ENCODE results near the gene LIF. TPM values are rescaled to one million over a fixed set of nuclear protein-coding genes. Genes with fewer than 3 reads are reported as not detected.
A peak's percentile ranks its signal among the peaks of the same experiment; 100 is the strongest.
"Not testable (repeated sequence)": the region's sequence is repeated elsewhere in the genome, so short reads cannot be mapped to it uniquely, and the experiment has no call there.

Gene LIF
- total RNA-seq, 1 donor from 2014 or later: 6.9 TPM

- DNase-seq: no peak
- no peak overlapping the region for H3K27ac ChIP-seq
- intact Hi-C loops (cut with DNase I): no loop called here
- H3K27me3 ChIP-seq: no peaks in the 10 kb centered on the region
- no peaks in the 10 kb centered on the region for H3K4me1 ChIP-seq
- H3K4me3 ChIP-seq: no peak overlapping the region
- no peaks in the 10 kb centered on the region for H3K36me3 ChIP-seq
- ATAC-seq: no peak
- no peaks in the 10 kb centered on the region for H3K9me3 ChIP-seq
- TF ChIP-seq CTCF (IDR thresholded peaks at IDR 0.05): no peak
These were observed 27.4 kb downstream of the LIF start for GRCh38 chr22:30219049-30219654.

GRCh38 chr22:30217698-30218560, 28.6 kb downstream of the LIF start:
- Histone ChIP-seq H3K27ac (no peak overlapping the region), H3K4me3 (no peak overlapping the region), H3K36me3 (no peaks in the 10 kb centered on the region), H3K4me1 (peaks cover 7% of the 10 kb centered on the region), H3K27me3 (no peaks in the 10 kb centered on the region), H3K9me3 (no peaks in the 10 kb centered on the region)
- intact Hi-C loops (cut with DNase I): no loop called here
- DNase-seq: no peak
- ATAC-seq: no peak
- no peak for TF ChIP-seq CTCF (IDR thresholded peaks at IDR 0.05)

- intact Hi-C loops (cut with DNase I): no loop called here
- Histone ChIP-seq H3K27me3 (no peaks in the 10 kb centered on the region), H3K9me3 (no peaks in the 10 kb centered on the region)
These were observed 29.8 kb downstream of the LIF start for GRCh38 chr22:30216710-30217109.

GRCh38 chr22:30216272-30216671, 30.3 kb downstream of the LIF start:
- H3K27me3 ChIP-seq; H3K27ac ChIP-seq; H3K9me3 ChIP-seq; ATAC-seq; DNase-seq; H3K36me3 ChIP-seq; intact Hi-C loops (cut with DNase I); H3K4me3 ChIP-seq: not testable (repeated sequence)
- peaks cover 15% of the 10 kb centered on the region for H3K4me1 ChIP-seq

More at GRCh38 chr22:30216710-30217109, 29.8 kb downstream of the LIF start:
- H3K4me3 ChIP-seq: no peak overlapping the region
- ATAC-seq (no peak), DNase-seq (no peak)
- H3K36me3 ChIP-seq: no peaks in the 10 kb centered on the region
- TF ChIP-seq CTCF (IDR thresholded peaks at IDR 0.05): no peak
- no peak overlapping the region for H3K27ac ChIP-seq
- peaks cover 15% of the 10 kb centered on the region for H3K4me1 ChIP-seq

- no peaks in the 10 kb centered on the region for H3K9me3 ChIP-seq
- peaks cover 15% of the 10 kb centered on the region for H3K4me1 ChIP-seq
- no peak overlapping the region for H3K27ac ChIP-seq
- DNase-seq: no peak
- no peaks in the 10 kb centered on the region for H3K27me3 ChIP-seq
- no peak for ATAC-seq
- TF ChIP-seq CTCF (IDR thresholded peaks at IDR 0.05): no peak
- no peak overlapping the region for H3K4me3 ChIP-seq
- intact Hi-C loops (cut with DNase I): no loop called here
- no peaks in the 10 kb centered on the region for H3K36me3 ChIP-seq
These were observed 31.7 kb downstream of the LIF start for GRCh38 chr22:30214703-30215407.

GRCh38 chr22:30212996-30213441, 33.5 kb downstream of the LIF start:
- Histone ChIP-seq H3K4me1 (peaks cover 28% of the 10 kb centered on the region), H3K27ac (peak overlapping the region; percentile 75), H3K4me3 (no peak overlapping the region), H3K9me3 (no peaks in the 10 kb centered on the region), H3K27me3 (no peaks in the 10 kb centered on the region), H3K36me3 (no peaks in the 10 kb centered on the region)
- DNase-seq: peak; percentile 76
- ATAC-seq: peak; percentile 61
- TF ChIP-seq CTCF (IDR thresholded peaks at IDR 0.05): no peak
- intact Hi-C loops (cut with DNase I): no loop called here
